Astrocyte (in vitro differentiated cells and primary cell): ENCODE measurements around the gene KLK1.

Source experiments
- CTCF ChIP-seq: IDR thresholded peaks from 2 replicates; pipeline ENCODE4 v1.5.1; 2011; ENCODE audit warnings: low read depth, mild to moderate bottlenecking, inconsistent platforms, low read length, moderate library complexity; ENCODE audit not compliant: insufficient read depth
- EZH2 ChIP-seq: IDR thresholded peaks from 2 replicates; pipeline ENCODE4 v1.6.1; 2012; ENCODE audit warnings: mild to moderate bottlenecking, low read length, inconsistent platforms; ENCODE audit not compliant: insufficient read depth

- TF ChIP-seq CTCF: no peak
- no peak for TF ChIP-seq EZH2
Measured at GRCh38 chr19:50780753-50781435, 42.7 kb downstream of the KLK1 start.
